ENCODE results near the gene POMT2.

The POMT2 gene

DNA sequence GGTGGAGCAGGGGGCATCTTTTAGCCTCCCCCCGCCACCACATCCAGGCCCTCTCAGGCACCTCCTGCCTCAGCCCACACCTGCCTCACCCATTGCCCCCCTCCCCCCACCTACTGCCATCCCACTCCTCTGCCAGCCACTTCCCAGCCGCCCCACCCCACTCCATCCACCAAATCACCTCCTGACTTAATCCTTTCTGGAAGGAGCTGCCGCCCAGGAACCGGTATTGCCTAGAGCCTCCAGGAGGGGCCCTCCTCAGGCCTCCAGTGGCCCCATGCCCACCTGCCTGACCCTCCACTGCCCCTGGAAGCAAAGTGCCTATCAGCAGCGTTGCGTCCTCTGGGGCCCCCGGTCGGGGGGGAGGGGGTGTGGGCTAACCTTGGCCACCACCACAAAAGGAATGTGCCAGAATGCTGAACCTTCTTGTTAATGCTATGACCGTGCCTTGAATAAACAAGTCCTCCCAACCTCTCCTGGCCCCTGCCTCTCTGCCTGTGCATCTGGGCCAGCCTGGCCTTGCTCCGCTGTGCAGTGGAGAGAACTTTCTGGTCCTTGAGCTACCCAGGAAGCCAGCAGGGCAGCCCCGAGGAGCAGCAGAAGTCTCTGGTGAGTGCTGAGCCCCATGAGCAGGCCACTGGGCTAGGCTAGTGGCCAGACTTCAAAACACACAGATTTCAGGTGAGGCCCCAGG, 61.5 kb downstream of the POMT2 start:
- TF ChIP-seq FOXP2 (optimal IDR thresholded peaks at IDR 0.05; ENCODE audit: borderline replicate concordance, extremely low read depth, extremely low read length, insufficient read depth) (no peak), SIN3A (IDR thresholded peaks at IDR 0.05; ENCODE audit: borderline replicate concordance, insufficient read depth, low read length) (no peak), TAF1 (IDR thresholded peaks at IDR 0.05; ENCODE audit: borderline replicate concordance, insufficient read depth, low read length) (no peak), POLR2AphosphoS5 (IDR thresholded peaks at IDR 0.05; ENCODE audit: low read depth, low read length) (no peak)
- TF ChIP-seq, protein P1, sequence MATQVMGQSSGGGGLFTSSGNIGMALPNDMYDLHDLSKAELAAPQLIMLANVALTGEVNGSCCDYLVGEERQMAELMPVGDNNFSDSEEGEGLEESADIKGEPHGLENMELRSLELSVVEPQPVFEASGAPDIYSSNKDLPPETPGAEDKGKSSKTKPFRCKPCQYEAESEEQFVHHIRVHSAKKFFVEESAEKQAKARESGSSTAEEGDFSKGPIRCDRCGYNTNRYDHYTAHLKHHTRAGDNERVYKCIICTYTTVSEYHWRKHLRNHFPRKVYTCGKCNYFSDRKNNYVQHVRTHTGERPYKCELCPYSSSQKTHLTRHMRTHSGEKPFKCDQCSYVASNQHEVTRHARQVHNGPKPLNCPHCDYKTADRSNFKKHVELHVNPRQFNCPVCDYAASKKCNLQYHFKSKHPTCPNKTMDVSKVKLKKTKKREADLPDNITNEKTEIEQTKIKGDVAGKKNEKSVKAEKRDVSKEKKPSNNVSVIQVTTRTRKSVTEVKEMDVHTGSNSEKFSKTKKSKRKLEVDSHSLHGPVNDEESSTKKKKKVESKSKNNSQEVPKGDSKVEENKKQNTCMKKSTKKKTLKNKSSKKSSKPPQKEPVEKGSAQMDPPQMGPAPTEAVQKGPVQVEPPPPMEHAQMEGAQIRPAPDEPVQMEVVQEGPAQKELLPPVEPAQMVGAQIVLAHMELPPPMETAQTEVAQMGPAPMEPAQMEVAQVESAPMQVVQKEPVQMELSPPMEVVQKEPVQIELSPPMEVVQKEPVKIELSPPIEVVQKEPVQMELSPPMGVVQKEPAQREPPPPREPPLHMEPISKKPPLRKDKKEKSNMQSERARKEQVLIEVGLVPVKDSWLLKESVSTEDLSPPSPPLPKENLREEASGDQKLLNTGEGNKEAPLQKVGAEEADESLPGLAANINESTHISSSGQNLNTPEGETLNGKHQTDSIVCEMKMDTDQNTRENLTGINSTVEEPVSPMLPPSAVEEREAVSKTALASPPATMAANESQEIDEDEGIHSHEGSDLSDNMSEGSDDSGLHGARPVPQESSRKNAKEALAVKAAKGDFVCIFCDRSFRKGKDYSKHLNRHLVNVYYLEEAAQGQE (IDR thresholded peaks at IDR 0.05; ENCODE audit: insufficient read depth in 1 of 2, low read depth in 2 of 2, low read length in 2 of 2) = no peak

DNA sequence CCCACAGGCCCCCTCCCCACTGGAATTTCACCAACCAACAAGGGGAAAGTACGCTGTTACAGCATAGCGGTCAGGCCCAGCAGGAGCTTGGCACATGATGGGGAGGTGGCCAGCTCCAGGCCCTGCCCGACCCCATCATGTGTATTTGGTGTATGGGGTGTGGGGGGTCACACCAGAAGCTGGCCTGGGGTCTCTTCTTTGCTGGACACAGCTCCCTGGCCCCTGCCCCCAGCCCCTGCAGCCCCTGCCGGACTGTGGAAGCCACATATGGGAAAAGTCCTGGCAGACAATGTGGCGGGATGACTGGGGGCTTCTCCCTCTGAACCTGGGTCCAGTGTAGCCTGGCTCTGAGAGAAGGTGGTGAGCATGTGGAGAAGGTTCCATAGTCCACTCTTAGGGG, 62.1 kb downstream of the POMT2 start:
- TF ChIP-seq FOXP2 (optimal IDR thresholded peaks at IDR 0.05; ENCODE audit: borderline replicate concordance, extremely low read depth, extremely low read length, insufficient read depth) = no peak
- no peak for TF ChIP-seq SIN3A (IDR thresholded peaks at IDR 0.05; ENCODE audit: borderline replicate concordance, insufficient read depth, low read length)
- TF ChIP-seq TAF1 (IDR thresholded peaks at IDR 0.05; ENCODE audit: borderline replicate concordance, insufficient read depth, low read length) = no peak
- no peak for TF ChIP-seq POLR2AphosphoS5 (IDR thresholded peaks at IDR 0.05; ENCODE audit: low read depth, low read length)
- TF ChIP-seq, protein P1 (IDR thresholded peaks at IDR 0.05; ENCODE audit: insufficient read depth in 1 of 2, low read depth in 2 of 2, low read length in 2 of 2) = no peak

DNA sequence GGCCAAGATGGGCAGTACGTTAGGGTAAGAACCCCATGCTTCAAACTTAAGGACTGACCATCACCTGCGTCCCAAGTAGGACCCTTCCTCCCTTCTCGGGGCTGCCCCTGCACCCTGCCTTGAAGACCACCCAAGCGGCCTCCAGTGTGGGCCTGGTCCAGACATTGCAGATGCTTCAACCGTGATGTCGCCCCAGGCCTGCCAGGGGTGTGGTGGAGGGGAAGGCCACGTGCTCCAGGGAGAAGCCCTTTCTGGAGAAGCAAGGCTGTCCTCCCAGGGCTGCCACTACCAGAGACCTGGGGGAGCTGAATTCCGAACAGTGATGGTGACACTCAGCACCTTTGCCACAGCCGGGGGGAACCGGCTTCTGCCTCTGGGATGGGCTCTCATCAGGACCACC, 63.0 kb downstream of the POMT2 start:
- TF ChIP-seq FOXP2 (optimal IDR thresholded peaks at IDR 0.05; ENCODE audit: borderline replicate concordance, extremely low read depth, extremely low read length, insufficient read depth) (no peak), POLR2AphosphoS5 (IDR thresholded peaks at IDR 0.05; ENCODE audit: low read depth, low read length) (no peak), SIN3A (IDR thresholded peaks at IDR 0.05; ENCODE audit: borderline replicate concordance, insufficient read depth, low read length) (no peak), TAF1 (IDR thresholded peaks at IDR 0.05; ENCODE audit: borderline replicate concordance, insufficient read depth, low read length) (no peak)
- TF ChIP-seq, protein P1 (IDR thresholded peaks at IDR 0.05; ENCODE audit: insufficient read depth in 1 of 2, low read depth in 2 of 2, low read length in 2 of 2) = no peak

DNA sequence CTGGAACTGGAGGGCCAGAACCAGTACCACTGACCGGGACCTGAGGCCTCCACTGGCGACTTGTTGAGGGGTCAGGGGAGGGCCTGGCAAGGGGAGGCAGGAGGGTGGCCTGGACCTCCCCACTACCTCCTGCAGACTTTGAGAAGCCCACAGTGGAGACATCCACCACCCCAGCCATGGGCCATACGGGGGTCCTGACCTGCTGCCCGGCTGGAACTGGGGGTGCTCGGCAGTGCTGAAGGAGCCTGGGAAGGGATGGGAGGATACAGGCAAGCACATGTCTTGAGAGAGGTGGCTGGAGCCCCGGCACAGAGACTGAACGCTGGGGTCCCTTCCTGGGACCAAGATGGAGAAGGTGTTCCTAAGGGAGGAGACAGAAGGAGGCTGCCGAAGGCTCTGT, 64.0 kb downstream of the POMT2 start:
- TF ChIP-seq TAF1 (IDR thresholded peaks at IDR 0.05; ENCODE audit: borderline replicate concordance, insufficient read depth, low read length) (no peak), SIN3A (IDR thresholded peaks at IDR 0.05; ENCODE audit: borderline replicate concordance, insufficient read depth, low read length) (no peak), POLR2AphosphoS5 (IDR thresholded peaks at IDR 0.05; ENCODE audit: low read depth, low read length) (no peak), FOXP2 (optimal IDR thresholded peaks at IDR 0.05; ENCODE audit: borderline replicate concordance, extremely low read depth, extremely low read length, insufficient read depth) (no peak)
- TF ChIP-seq, protein P1 (IDR thresholded peaks at IDR 0.05; ENCODE audit: insufficient read depth in 1 of 2, low read depth in 2 of 2, low read length in 2 of 2) = no peak

Data from PFSK-1 (cell line).